A549 (cell line): ENCODE results near the gene ARHGEF16. TPM values are rescaled to one million over a fixed set of nuclear protein-coding genes. Genes with fewer than 3 reads are reported as not detected.
A peak's percentile ranks its signal among the peaks of the same experiment; 100 is the strongest.

Experiments
- ATAC-seq, 2 experiments: fragments of 200-7000 bp in 1 of 2; fragments of >200 bp in 1 of 2; cut with Nextera tagmentation in 1 of 2; cut with Tn5 transposase in 1 of 2; 3 replicates each; pipeline versions ENCODE4 v1.8.0 to v1.9.1; 2018 to 2020; ENCODE audit warnings: mild to moderate bottlenecking in 1 of 2, moderate library complexity in 1 of 2
- CTCF ChIA-PET: fragments of 300-600 bp; sonication (Branson Sonifier 250); formaldehyde crosslinking; extraction: SDS; loops from one replicate; lab custom pipeline; 2021; ENCODE audit warnings: antibody characterized with exemption, inconsistent platforms; lab: Yijun Ruan, JAX
- POLR2A ChIA-PET: fragments of 350-600 bp; formaldehyde crosslinking; extraction: SDS; loops from one replicate; lab custom pipeline; 2021; ENCODE audit warnings: antibody characterized with exemption, inconsistent platforms; lab: Yijun Ruan, JAX
- DNase-seq, 2 experiments: peaks; one replicate each; pipeline versions ENCODE4 v3.0.0 to v3.0.0-alpha.2; 2011 to 2016; ENCODE audit warnings: low read depth in 1 of 2, low spot score in 1 of 2
- FAIRE-seq: peaks from 2 replicates; lab custom pipeline; 2011; peaks lifted over from hg19 to GRCh38; lab: Jason Lieb, UNC
- H3K27ac ChIP-seq, 2 experiments: fragments of >200 bp; sonication (Bioruptor Twin); formaldehyde crosslinking; 3 replicates each; pipeline ENCODE4 v1.5.1; 2016 to 2017
- H3K4me1 ChIP-seq: fragments of >200 bp; sonication (Bioruptor Twin); formaldehyde crosslinking; 3 replicates; pipeline ENCODE4 v1.6.1; 2016
- H3K4me2 ChIP-seq: fragments of >200 bp; sonication (Bioruptor Twin); formaldehyde crosslinking; 3 replicates; pipeline ENCODE4 v1.6.1; 2016
- H3K4me3 ChIP-seq: fragments of >200 bp; sonication (Bioruptor Twin); formaldehyde crosslinking; 3 replicates; pipeline ENCODE4 v1.5.1; 2016
- H3K9me3 ChIP-seq: fragments of >200 bp; sonication (Bioruptor Twin); formaldehyde crosslinking; 3 replicates; pipeline ENCODE4 v1.6.1; 2016
- CBX2 ChIP-seq: fragments of 200-600 bp; sonication (generic); IDR thresholded peaks from 2 replicates; pipeline ENCODE4 v1.6.1; 2016; ENCODE audit warnings: low read depth, mild to moderate bottlenecking, borderline replicate concordance
- CEBPB ChIP-seq, 2 experiments: fragments of >200 bp in 1 of 2; sonication (Bioruptor Twin) in 1 of 2; formaldehyde crosslinking in 1 of 2; IDR thresholded peaks; 2 replicates each; pipeline ENCODE4 v1.6.1; 2012 to 2016
- CHD4 ChIP-seq: fragments of 200-600 bp; sonication (generic); IDR thresholded peaks from 2 replicates; pipeline ENCODE4 v1.6.1; 2016; ENCODE audit warnings: antibody characterized with exemption, mild to moderate bottlenecking, borderline replicate concordance
- CTCF ChIP-seq: fragments of >200 bp; sonication (Bioruptor Twin); formaldehyde crosslinking; IDR thresholded peaks from 3 replicates; pipeline ENCODE4 v1.5.1; 2016
- EHMT2 ChIP-seq: fragments of 200-600 bp; sonication (generic); IDR thresholded peaks from 2 replicates; pipeline ENCODE4 v1.6.1; 2016; ENCODE audit warnings: antibody characterized with exemption, low read depth, mild to moderate bottlenecking, moderate library complexity
- HEYL ChIP-seq: fragments of 250-450 bp; sonication (Bioruptor Pico); IDR thresholded peaks from 2 replicates; pipeline ENCODE4 v1.8.0; 2021; ENCODE audit warnings: mild to moderate bottlenecking, moderate library complexity
- HMGXB4 ChIP-seq: fragments of 250-450 bp; sonication (Bioruptor Pico); IDR thresholded peaks from 2 replicates; pipeline ENCODE4 v1.5.0; 2021; ENCODE audit warnings: mild to moderate bottlenecking, moderate library complexity, borderline replicate concordance
- HOXB5 ChIP-seq: fragments of 250-450 bp; sonication (Bioruptor Pico); IDR thresholded peaks from 2 replicates; pipeline ENCODE4 v1.5.0; 2020; ENCODE audit warnings: mild to moderate bottlenecking, moderate library complexity
- JUN ChIP-seq, 2 experiments: fragments of >200 bp; sonication (Bioruptor Twin); formaldehyde crosslinking; IDR thresholded peaks; 2 replicates in 1 of 2; 3 replicates in 1 of 2; pipeline ENCODE4 v1.6.1; 2016 to 2017
- JUNB ChIP-seq: fragments of >200 bp; sonication (Bioruptor Twin); formaldehyde crosslinking; IDR thresholded peaks from 2 replicates; pipeline ENCODE4 v1.6.1; 2016
- KDM5A ChIP-seq: fragments of 200-600 bp; sonication (generic); IDR thresholded peaks from 2 replicates; pipeline ENCODE4 v1.6.1; 2016; ENCODE audit warnings: antibody characterized with exemption, mild to moderate bottlenecking
- NFE2L2 ChIP-seq: fragments of 150-350 bp; conservative IDR thresholded peaks from 2 replicates; pipeline ENCODE4 v1.6.1; 2014; ENCODE audit warnings: low read length
- RAD21 ChIP-seq, 2 experiments: fragments of >200 bp in 1 of 2; sonication (Bioruptor Twin) in 1 of 2; formaldehyde crosslinking in 1 of 2; IDR thresholded peaks in 1 of 2; conservative IDR thresholded peaks in 1 of 2; 2 replicates in 1 of 2; 3 replicates in 1 of 2; pipeline ENCODE4 v1.6.1; 2012 to 2018; ENCODE audit warnings: inconsistent platforms in 1 of 2
- SMC3 ChIP-seq: fragments of >200 bp; sonication (Bioruptor Twin); formaldehyde crosslinking; IDR thresholded peaks from 3 replicates; pipeline ENCODE4 v1.6.1; 2018; ENCODE audit warnings: inconsistent platforms
- TFCP2L1 ChIP-seq: fragments of 250-450 bp; sonication (Bioruptor Pico); IDR thresholded peaks from 2 replicates; pipeline ENCODE4 v1.5.0; 2021; ENCODE audit warnings: mild to moderate bottlenecking
- ZNF302 ChIP-seq: fragments of 250-450 bp; sonication (Bioruptor Pico); IDR thresholded peaks from 2 replicates; pipeline ENCODE4 v1.9.0; 2021; ENCODE audit warnings: inconsistent platforms, mild to moderate bottlenecking, moderate library complexity
- ZSCAN20 ChIP-seq: fragments of 250-450 bp; sonication (Bioruptor Pico); IDR thresholded peaks from 2 replicates; pipeline ENCODE4 v1.8.0; 2022; ENCODE audit warnings: mild to moderate bottlenecking, moderate library complexity
- WGBS: methylation state at CpG from one replicate; pipeline ENCODE4 v1.1.6; 2017; ENCODE audit errors: missing lambda C conversion rate; 5-methylcytosine and 5-hydroxymethylcytosine counted together
- polyA plus RNA-seq, 4 experiments: library from polyadenylated mRNA; depleted of rRNA in 3 of 4; stranded (reverse); fragments of >200 nt; fragmentation: RNase III in 1 of 4; extraction: RNeasy Plus Mini Kit Qiagen cat#74134 plus additional on column Dnase treatment in 1 of 4; gene quantifications; 2 replicates in 3 of 4; 3 replicates in 1 of 4; pipeline ENCODE4 v1.2.3, GENCODE V29; 2011 to 2017
- TF ChIP-seq, protein P1 (sequence below): IDR thresholded peaks from 2 replicates; pipeline ENCODE4 v1.6.1; 2012
- TF ChIP-seq, protein P2 (sequence below): IDR thresholded peaks from 2 replicates; pipeline ENCODE4 v1.6.1; 2012; ENCODE audit warnings: low read depth, borderline replicate concordance

The ARHGEF16 gene
- polyA plus RNA-seq, 2 of the 4 experiments (the other 2 are of a cell fraction) = 1.4 to 3.2 TPM

GRCh38 chr1:3490046-3490745 lies 35.7 kb downstream of the ARHGEF16 start:
- peaks cover 3% of the 10 kb centered on the region; the same call in 1 of the 3 replicates for H3K4me1 ChIP-seq
- no peak for TF ChIP-seq EHMT2
- TF ChIP-seq HOXB5 (CRISPR knock-in tag) = no peak
- TF ChIP-seq, all 56 proteins: peak for 0
- 80% methylated on average over 4 of the region's 23 CpGs for WGBS
- no peak overlapping the region for H3K27ac ChIP-seq
- ChIA-PET CTCF (interaction anchor here (0.6 to 1.9 kb wide), 43 partner anchors 8 to 380 kb away, joined by 3 to 58 read pairs (median 4); partner anchors contain the start of gene MEGF6), POLR2A (no interaction called here)
- no peak for DNase-seq
- H3K9me3 ChIP-seq = peaks cover 4% of the 10 kb centered on the region; the same call in 1 of the 3 replicates
- H3K4me3 ChIP-seq = no peak overlapping the region
- ATAC-seq = no peak
- no peak overlapping the region for H3K4me2 ChIP-seq
- FAIRE-seq = no peak

GRCh38 chr1:3491291-3492246 lies 37.1 kb downstream of the ARHGEF16 start:
- peaks cover 3% of the 10 kb centered on the region; the same call in 1 of the 3 replicates for H3K4me1 ChIP-seq
- peaks cover 4% of the 10 kb centered on the region; the same call in 1 of the 3 replicates for H3K9me3 ChIP-seq
- ATAC-seq = peak; percentile 81 to 91
- peak overlapping the region; percentile 67 for H3K4me2 ChIP-seq
- no peak overlapping the region for H3K4me3 ChIP-seq
- FAIRE-seq = no peak
- ChIA-PET CTCF (interaction anchor here (0.6 to 2.0 kb wide), 57 partner anchors 9 to 233 kb away, joined by 3 to 58 read pairs (median 4); partner anchors contain the start of gene MEGF6), POLR2A (no interaction called here)
- DNase-seq = peak; percentile 39 to 52
- no peak for TF ChIP-seq HEYL (CRISPR knock-in tag)
- TF ChIP-seq NFE2L2 = no peak
- TF ChIP-seq CBX2 = no peak
- TF ChIP-seq, protein P1, sequence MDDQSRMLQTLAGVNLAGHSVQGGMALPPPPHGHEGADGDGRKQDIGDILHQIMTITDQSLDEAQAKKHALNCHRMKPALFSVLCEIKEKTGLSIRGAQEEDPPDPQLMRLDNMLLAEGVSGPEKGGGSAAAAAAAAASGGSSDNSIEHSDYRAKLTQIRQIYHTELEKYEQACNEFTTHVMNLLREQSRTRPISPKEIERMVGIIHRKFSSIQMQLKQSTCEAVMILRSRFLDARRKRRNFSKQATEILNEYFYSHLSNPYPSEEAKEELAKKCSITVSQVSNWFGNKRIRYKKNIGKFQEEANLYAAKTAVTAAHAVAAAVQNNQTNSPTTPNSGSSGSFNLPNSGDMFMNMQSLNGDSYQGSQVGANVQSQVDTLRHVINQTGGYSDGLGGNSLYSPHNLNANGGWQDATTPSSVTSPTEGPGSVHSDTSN = no peak
- TF ChIP-seq TFCP2L1 (CRISPR knock-in tag) = no peak
- TF ChIP-seq JUN (IDR thresholded peaks at IDR 0.05) = no peak
- TF ChIP-seq CHD4 = no peak
- no peak for TF ChIP-seq JUNB
- TF ChIP-seq, protein P2, sequence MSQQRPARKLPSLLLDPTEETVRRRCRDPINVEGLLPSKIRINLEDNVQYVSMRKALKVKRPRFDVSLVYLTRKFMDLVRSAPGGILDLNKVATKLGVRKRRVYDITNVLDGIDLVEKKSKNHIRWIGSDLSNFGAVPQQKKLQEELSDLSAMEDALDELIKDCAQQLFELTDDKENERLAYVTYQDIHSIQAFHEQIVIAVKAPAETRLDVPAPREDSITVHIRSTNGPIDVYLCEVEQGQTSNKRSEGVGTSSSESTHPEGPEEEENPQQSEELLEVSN = no peak
- no peak for TF ChIP-seq ZNF302 (CRISPR knock-in tag)
- TF ChIP-seq CTCF = peak; percentile 76
- peak; percentile 62 for TF ChIP-seq SMC3
- TF ChIP-seq KDM5A = no peak
- no peak for TF ChIP-seq CEBPB (IDR thresholded peaks at IDR 0.05)
- TF ChIP-seq RAD21 (conservative IDR thresholded peaks at IDR 0.05 in 1 of 2, IDR thresholded peaks at IDR 0.05 in 1 of 2) = peak; percentile 71 to 84
- no peak for TF ChIP-seq HMGXB4 (CRISPR knock-in tag)
- TF ChIP-seq ZSCAN20 (CRISPR knock-in tag) = no peak
- 0 out of 6 replicates have a peak overlapping the region, but pooled peaks of 1 of the 2 experiments have one; percentile 9 for H3K27ac ChIP-seq
- WGBS = 33% methylated on average over 2 of the region's 41 CpGs
